ENCODE results near the gene SLC6A20. TPM values are rescaled to one million over a fixed set of nuclear protein-coding genes. Genes with fewer than 3 reads are reported as not detected.

Gene SLC6A20
- total and polyA plus RNA-seq, 2 experiments from 2014 or later = 0.05 to 0.14 TPM

DNA sequence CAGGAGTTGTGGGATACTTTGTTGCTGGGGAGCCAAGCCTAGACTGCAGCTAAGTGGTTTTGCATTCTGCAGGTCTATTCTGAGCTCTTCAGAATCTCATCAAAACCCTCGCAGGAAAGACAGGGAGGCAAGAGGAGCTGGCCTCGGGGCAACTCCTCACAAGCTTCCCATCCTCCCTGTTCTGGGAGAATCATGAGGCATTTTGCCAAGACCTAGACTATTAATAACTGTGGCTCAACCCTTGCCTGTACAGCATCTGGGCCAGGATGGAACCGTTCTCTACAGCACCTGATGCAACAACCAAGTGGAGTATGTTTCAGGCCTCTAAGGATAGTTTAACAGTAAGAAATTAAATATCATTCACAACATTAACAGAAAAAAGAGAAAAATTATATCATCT, 20.2 kb upstream of the SLC6A20 start:
- Histone ChIP-seq H3K4me2 (no peak overlapping the region), H3K27ac (ENCODE audit: low read depth) (no peak overlapping the region), H3K36me3 (ENCODE audit: insufficient read depth) (no peaks in the 10 kb centered on the region), H2AFZ (no peak overlapping the region), H3K27me3 (ENCODE audit: insufficient read depth) (no peaks in the 10 kb centered on the region), H3K9me2 (ENCODE audit: insufficient read depth) (no peaks in the 10 kb centered on the region; the same call in 1 of the 2 replicates), H3K4me3 (no peak overlapping the region), H3F3A (replicated peaks; ENCODE audit: low read depth) (no peaks in the 10 kb centered on the region), H3K4me1 (ENCODE audit: insufficient read depth) (no peaks in the 10 kb centered on the region), H3K79me2 (replicated peaks; ENCODE audit: insufficient read depth) (no peaks in the 10 kb centered on the region), H4K20me1 (replicated peaks; ENCODE audit: insufficient read depth) (no peaks in the 10 kb centered on the region)
- Mint-ChIP-seq H3K36me3 (ENCODE audit: low read depth) (no peaks in the 10 kb centered on the region), H3K9me3 (peaks cover 16% of the 10 kb centered on the region; the same call in 2 of the 3 replicates), H3K4me3 (no peak overlapping the region), H3K27ac (no peak overlapping the region), H3K27me3 (ENCODE audit: insufficient read depth, low read depth, poor library complexity) (no peaks in the 10 kb centered on the region), H3K4me1 (no peaks in the 10 kb centered on the region)
- TF ChIP-seq, protein P1, sequence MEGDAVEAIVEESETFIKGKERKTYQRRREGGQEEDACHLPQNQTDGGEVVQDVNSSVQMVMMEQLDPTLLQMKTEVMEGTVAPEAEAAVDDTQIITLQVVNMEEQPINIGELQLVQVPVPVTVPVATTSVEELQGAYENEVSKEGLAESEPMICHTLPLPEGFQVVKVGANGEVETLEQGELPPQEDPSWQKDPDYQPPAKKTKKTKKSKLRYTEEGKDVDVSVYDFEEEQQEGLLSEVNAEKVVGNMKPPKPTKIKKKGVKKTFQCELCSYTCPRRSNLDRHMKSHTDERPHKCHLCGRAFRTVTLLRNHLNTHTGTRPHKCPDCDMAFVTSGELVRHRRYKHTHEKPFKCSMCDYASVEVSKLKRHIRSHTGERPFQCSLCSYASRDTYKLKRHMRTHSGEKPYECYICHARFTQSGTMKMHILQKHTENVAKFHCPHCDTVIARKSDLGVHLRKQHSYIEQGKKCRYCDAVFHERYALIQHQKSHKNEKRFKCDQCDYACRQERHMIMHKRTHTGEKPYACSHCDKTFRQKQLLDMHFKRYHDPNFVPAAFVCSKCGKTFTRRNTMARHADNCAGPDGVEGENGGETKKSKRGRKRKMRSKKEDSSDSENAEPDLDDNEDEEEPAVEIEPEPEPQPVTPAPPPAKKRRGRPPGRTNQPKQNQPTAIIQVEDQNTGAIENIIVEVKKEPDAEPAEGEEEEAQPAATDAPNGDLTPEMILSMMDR (conservative IDR thresholded peaks at IDR 0.05; ENCODE audit: low read depth in 2 of 2) = no peak
- TF ChIP-seq EZH2phosphoT487 (IDR thresholded peaks at IDR 0.05; ENCODE audit: unreplicated experiment) (no peak), STAT1 (IDR thresholded peaks at IDR 0.05; ENCODE audit: unreplicated experiment) (no peak), ZNF114 (CRISPR knock-in tag; IDR thresholded peaks at IDR 0.05) (no peak), NANOG (IDR thresholded peaks at IDR 0.05; ENCODE audit: borderline replicate concordance) (no peak), ZNF331 (CRISPR knock-in tag; IDR thresholded peaks at IDR 0.05; ENCODE audit: low read depth) (no peak), CREB1 (CRISPR knock-in tag; IDR thresholded peaks at IDR 0.05; ENCODE audit: low read depth) (no peak), EZH2 (IDR thresholded peaks at IDR 0.05; ENCODE audit: low read depth, unreplicated experiment) (no peak), POLR2AphosphoS5 (IDR thresholded peaks at IDR 0.05; ENCODE audit: low read depth) (no peak), JUNB (IDR thresholded peaks at IDR 0.05; ENCODE audit: unreplicated experiment) (no peak)
- TF ChIP-seq, protein P2, sequence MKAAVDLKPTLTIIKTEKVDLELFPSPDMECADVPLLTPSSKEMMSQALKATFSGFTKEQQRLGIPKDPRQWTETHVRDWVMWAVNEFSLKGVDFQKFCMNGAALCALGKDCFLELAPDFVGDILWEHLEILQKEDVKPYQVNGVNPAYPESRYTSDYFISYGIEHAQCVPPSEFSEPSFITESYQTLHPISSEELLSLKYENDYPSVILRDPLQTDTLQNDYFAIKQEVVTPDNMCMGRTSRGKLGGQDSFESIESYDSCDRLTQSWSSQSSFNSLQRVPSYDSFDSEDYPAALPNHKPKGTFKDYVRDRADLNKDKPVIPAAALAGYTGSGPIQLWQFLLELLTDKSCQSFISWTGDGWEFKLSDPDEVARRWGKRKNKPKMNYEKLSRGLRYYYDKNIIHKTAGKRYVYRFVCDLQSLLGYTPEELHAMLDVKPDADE (IDR thresholded peaks at IDR 0.05) = no peak
- TF ChIP-seq, protein P3, sequence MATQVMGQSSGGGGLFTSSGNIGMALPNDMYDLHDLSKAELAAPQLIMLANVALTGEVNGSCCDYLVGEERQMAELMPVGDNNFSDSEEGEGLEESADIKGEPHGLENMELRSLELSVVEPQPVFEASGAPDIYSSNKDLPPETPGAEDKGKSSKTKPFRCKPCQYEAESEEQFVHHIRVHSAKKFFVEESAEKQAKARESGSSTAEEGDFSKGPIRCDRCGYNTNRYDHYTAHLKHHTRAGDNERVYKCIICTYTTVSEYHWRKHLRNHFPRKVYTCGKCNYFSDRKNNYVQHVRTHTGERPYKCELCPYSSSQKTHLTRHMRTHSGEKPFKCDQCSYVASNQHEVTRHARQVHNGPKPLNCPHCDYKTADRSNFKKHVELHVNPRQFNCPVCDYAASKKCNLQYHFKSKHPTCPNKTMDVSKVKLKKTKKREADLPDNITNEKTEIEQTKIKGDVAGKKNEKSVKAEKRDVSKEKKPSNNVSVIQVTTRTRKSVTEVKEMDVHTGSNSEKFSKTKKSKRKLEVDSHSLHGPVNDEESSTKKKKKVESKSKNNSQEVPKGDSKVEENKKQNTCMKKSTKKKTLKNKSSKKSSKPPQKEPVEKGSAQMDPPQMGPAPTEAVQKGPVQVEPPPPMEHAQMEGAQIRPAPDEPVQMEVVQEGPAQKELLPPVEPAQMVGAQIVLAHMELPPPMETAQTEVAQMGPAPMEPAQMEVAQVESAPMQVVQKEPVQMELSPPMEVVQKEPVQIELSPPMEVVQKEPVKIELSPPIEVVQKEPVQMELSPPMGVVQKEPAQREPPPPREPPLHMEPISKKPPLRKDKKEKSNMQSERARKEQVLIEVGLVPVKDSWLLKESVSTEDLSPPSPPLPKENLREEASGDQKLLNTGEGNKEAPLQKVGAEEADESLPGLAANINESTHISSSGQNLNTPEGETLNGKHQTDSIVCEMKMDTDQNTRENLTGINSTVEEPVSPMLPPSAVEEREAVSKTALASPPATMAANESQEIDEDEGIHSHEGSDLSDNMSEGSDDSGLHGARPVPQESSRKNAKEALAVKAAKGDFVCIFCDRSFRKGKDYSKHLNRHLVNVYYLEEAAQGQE (IDR thresholded peaks at IDR 0.05; ENCODE audit: unreplicated experiment) = no peak
- TF ChIP-seq, protein P4, sequence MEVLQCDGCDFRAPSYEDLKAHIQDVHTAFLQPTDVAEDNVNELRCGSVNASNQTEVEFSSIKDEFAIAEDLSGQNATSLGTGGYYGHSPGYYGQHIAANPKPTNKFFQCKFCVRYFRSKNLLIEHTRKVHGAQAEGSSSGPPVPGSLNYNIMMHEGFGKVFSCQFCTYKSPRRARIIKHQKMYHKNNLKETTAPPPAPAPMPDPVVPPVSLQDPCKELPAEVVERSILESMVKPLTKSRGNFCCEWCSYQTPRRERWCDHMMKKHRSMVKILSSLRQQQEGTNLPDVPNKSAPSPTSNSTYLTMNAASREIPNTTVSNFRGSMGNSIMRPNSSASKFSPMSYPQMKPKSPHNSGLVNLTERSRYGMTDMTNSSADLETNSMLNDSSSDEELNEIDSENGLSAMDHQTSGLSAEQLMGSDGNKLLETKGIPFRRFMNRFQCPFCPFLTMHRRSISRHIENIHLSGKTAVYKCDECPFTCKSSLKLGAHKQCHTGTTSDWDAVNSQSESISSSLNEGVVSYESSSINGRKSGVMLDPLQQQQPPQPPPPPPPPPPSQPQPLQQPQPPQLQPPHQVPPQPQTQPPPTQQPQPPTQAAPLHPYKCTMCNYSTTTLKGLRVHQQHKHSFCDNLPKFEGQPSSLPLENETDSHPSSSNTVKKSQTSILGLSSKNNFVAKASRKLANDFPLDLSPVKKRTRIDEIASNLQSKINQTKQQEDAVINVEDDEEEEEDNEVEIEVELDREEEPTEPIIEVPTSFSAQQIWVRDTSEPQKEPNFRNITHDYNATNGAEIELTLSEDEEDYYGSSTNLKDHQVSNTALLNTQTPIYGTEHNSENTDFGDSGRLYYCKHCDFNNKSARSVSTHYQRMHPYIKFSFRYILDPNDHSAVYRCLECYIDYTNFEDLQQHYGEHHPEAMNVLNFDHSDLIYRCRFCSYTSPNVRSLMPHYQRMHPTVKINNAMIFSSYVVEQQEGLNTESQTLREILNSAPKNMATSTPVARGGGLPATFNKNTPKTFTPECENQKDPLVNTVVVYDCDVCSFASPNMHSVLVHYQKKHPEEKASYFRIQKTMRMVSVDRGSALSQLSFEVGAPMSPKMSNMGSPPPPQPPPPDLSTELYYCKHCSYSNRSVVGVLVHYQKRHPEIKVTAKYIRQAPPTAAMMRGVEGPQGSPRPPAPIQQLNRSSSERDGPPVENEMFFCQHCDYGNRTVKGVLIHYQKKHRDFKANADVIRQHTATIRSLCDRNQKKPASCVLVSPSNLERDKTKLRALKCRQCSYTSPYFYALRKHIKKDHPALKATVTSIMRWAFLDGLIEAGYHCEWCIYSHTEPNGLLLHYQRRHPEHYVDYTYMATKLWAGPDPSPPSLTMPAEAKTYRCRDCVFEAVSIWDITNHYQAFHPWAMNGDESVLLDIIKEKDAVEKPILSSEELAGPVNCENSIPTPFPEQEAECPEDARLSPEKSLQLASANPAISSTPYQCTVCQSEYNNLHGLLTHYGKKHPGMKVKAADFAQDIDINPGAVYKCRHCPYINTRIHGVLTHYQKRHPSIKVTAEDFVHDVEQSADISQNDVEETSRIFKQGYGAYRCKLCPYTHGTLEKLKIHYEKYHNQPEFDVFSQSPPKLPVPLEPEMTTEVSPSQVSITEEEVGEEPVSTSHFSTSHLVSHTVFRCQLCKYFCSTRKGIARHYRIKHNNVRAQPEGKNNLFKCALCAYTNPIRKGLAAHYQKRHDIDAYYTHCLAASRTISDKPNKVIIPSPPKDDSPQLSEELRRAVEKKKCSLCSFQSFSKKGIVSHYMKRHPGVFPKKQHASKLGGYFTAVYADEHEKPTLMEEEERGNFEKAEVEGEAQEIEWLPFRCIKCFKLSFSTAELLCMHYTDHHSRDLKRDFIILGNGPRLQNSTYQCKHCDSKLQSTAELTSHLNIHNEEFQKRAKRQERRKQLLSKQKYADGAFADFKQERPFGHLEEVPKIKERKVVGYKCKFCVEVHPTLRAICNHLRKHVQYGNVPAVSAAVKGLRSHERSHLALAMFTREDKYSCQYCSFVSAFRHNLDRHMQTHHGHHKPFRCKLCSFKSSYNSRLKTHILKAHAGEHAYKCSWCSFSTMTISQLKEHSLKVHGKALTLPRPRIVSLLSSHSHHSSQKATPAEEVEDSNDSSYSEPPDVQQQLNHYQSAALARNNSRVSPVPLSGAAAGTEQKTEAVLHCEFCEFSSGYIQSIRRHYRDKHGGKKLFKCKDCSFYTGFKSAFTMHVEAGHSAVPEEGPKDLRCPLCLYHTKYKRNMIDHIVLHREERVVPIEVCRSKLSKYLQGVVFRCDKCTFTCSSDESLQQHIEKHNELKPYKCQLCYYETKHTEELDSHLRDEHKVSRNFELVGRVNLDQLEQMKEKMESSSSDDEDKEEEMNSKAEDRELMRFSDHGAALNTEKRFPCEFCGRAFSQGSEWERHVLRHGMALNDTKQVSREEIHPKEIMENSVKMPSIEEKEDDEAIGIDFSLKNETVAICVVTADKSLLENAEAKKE (CRISPR knock-in tag; IDR thresholded peaks at IDR 0.05) = no peak
- ATAC-seq = no peak
- DNase-seq (ENCODE audit: low spot score) = no peak
